Measurements from ENCODE around the gene COL9A3.

Gene COL9A3

GRCh38 chr20:62816884-62817873, at the start of gene COL9A3:
Gene COL9A3, plus strand, starts transcription at chr20:62817050. Its CDS starts 15 bp downstream, at chr20:62817065.
- no peak for DNase-seq
- Histone ChIP-seq H3K27ac (no peak within 1 kb of the TSS), H3K27me3 (ENCODE audit: insufficient read depth, low read depth, severe bottlenecking) (no peaks in the 10 kb centered on the region), H3K4me3 (ENCODE audit: low read depth, low read length) (no peak within 1 kb of the TSS), H3K9me3 (ENCODE audit: severe bottlenecking) (no peaks in the 10 kb centered on the region), H3K36me3 (peaks cover 13% of the 10 kb centered on the region)
- TF ChIP-seq CTCF (IDR thresholded peaks at IDR 0.05; ENCODE audit: low read depth, low read length) = no peak

GRCh38 chr20:62768234-62768546, 48.7 kb upstream of the COL9A3 start:
- Histone ChIP-seq H3K4me3 (ENCODE audit: low read depth, low read length) (no peak overlapping the region), H3K9me3 (ENCODE audit: severe bottlenecking) (no peaks in the 10 kb centered on the region), H3K36me3 (no peaks in the 10 kb centered on the region), H3K27me3 (ENCODE audit: insufficient read depth, low read depth, severe bottlenecking) (no peaks in the 10 kb centered on the region), H3K27ac (no peak overlapping the region)
- no peak for TF ChIP-seq CTCF (IDR thresholded peaks at IDR 0.05; ENCODE audit: low read depth, low read length)
- no peak for DNase-seq

GRCh38 chr20:62768551-62769287, 48.1 kb upstream of the COL9A3 start:
- Histone ChIP-seq H3K27me3 (ENCODE audit: insufficient read depth, low read depth, severe bottlenecking) (no peaks in the 10 kb centered on the region), H3K27ac (no peak overlapping the region), H3K36me3 (no peaks in the 10 kb centered on the region), H3K4me3 (ENCODE audit: low read depth, low read length) (no peak overlapping the region), H3K9me3 (ENCODE audit: severe bottlenecking) (no peaks in the 10 kb centered on the region)
- no peak for DNase-seq
- TF ChIP-seq CTCF (IDR thresholded peaks at IDR 0.05; ENCODE audit: low read depth, low read length) = no peak

- H3K9me3 ChIP-seq (ENCODE audit: severe bottlenecking) = no peaks in the 10 kb centered on the region
- no peak overlapping the region for H3K27ac ChIP-seq
- H3K4me3 ChIP-seq (ENCODE audit: low read depth, low read length) = no peak overlapping the region
- H3K36me3 ChIP-seq = no peaks in the 10 kb centered on the region
- H3K27me3 ChIP-seq (ENCODE audit: insufficient read depth, low read depth, severe bottlenecking) = no peaks in the 10 kb centered on the region
- DNase-seq = no peak
- no peak for TF ChIP-seq CTCF (IDR thresholded peaks at IDR 0.05; ENCODE audit: low read depth, low read length)
These were observed 47.3 kb upstream of the COL9A3 start for GRCh38 chr20:62769346-62770071.

GRCh38 chr20:62770111-62770910, 46.5 kb upstream of the COL9A3 start:
- Histone ChIP-seq H3K27ac (no peak overlapping the region), H3K27me3 (ENCODE audit: insufficient read depth, low read depth, severe bottlenecking) (no peaks in the 10 kb centered on the region), H3K9me3 (ENCODE audit: severe bottlenecking) (no peaks in the 10 kb centered on the region), H3K36me3 (no peaks in the 10 kb centered on the region), H3K4me3 (ENCODE audit: low read depth, low read length) (no peak overlapping the region)
- TF ChIP-seq CTCF (IDR thresholded peaks at IDR 0.05; ENCODE audit: low read depth, low read length) = no peak
- no peak for DNase-seq
